ENCODE data around the gene TIE1. TPM values are rescaled to one million over a fixed set of nuclear protein-coding genes. Genes with fewer than 3 reads are reported as not detected.

TIE1 gene
- total and polyA plus RNA-seq, 9 donors: 6.4 to 29.3 (median 11.5) TPM

- TF ChIP-seq CTCF (IDR thresholded peaks at IDR 0.05): no peak
- no peak for TF ChIP-seq POLR2A (IDR thresholded peaks at IDR 0.05)
- TF ChIP-seq EP300 (IDR thresholded peaks at IDR 0.05): no peak
- intact Hi-C loops (cut with DNase I): no loop called here
- Histone ChIP-seq H3K4me1 (ENCODE audit: insufficient read depth) (no peaks in the 10 kb centered on the region), H3K27me3 (no peaks in the 10 kb centered on the region), H3K4me3 (no peak overlapping the region), H3K9me3 (no peaks in the 10 kb centered on the region), H3K27ac (no peak overlapping the region), H3K36me3 (no peaks in the 10 kb centered on the region)
- 91 to 97% (median 93%) methylated on average over 15 to 16 of the region's 16 CpGs for WGBS, 3 donors
- no peak for DNase-seq
Observed at GRCh38 chr1:43321331-43321891, 20.6 kb downstream of the TIE1 start.

- Histone ChIP-seq H3K27ac (no peak overlapping the region), H3K4me3 (no peak overlapping the region), H3K4me1 (ENCODE audit: insufficient read depth) (no peaks in the 10 kb centered on the region), H3K27me3 (no peaks in the 10 kb centered on the region), H3K9me3 (no peaks in the 10 kb centered on the region), H3K36me3 (no peaks in the 10 kb centered on the region)
- TF ChIP-seq CTCF (IDR thresholded peaks at IDR 0.05) (no peak), EP300 (IDR thresholded peaks at IDR 0.05) (no peak), POLR2A (IDR thresholded peaks at IDR 0.05) (no peak)
- no peak for DNase-seq
- WGBS, 3 donors: 83 to 92% (median 88%) methylated on average over 5 of the region's 5 CpGs
- intact Hi-C loops (cut with DNase I): no loop called here
Observed at GRCh38 chr1:43322506-43322905, 21.7 kb downstream of the TIE1 start.

- Histone ChIP-seq H3K4me1 (ENCODE audit: insufficient read depth) (no peaks in the 10 kb centered on the region), H3K27me3 (no peaks in the 10 kb centered on the region), H3K4me3 (no peak overlapping the region), H3K36me3 (no peaks in the 10 kb centered on the region), H3K27ac (no peak overlapping the region), H3K9me3 (no peaks in the 10 kb centered on the region)
- no peak for DNase-seq
- WGBS, 3 donors: 91 to 100% (median 96%) methylated on average over 1 of the region's 1 CpG
- TF ChIP-seq CTCF (IDR thresholded peaks at IDR 0.05) (no peak), POLR2A (IDR thresholded peaks at IDR 0.05) (no peak), EP300 (IDR thresholded peaks at IDR 0.05) (no peak)
- intact Hi-C loops (cut with DNase I): no loop called here
Observed at GRCh38 chr1:43324810-43325209, 24.0 kb downstream of the TIE1 start.

- no peaks in the 10 kb centered on the region for H3K36me3 ChIP-seq
- TF ChIP-seq CTCF (IDR thresholded peaks at IDR 0.05): no peak
- TF ChIP-seq POLR2A (IDR thresholded peaks at IDR 0.05): no peak
- no peak for TF ChIP-seq EP300 (IDR thresholded peaks at IDR 0.05)
- DNase-seq: no peak
- H3K27ac ChIP-seq: no peak overlapping the region
- no peaks in the 10 kb centered on the region for H3K27me3 ChIP-seq
- H3K4me3 ChIP-seq: no peak overlapping the region
- intact Hi-C loops (cut with DNase I): no loop called here
- no peaks in the 10 kb centered on the region for H3K9me3 ChIP-seq
- H3K4me1 ChIP-seq (ENCODE audit: insufficient read depth): no peaks in the 10 kb centered on the region
Observed at GRCh38 chr1:43325381-43325780, 24.6 kb downstream of the TIE1 start.

Data from ovary (tissue), 9 donors.